Right lobe of liver (tissue), 4 donors: ENCODE measurements around the gene CMTM2.

Experiments used
- POLR2A ChIP-seq: fragments of 450-650 bp; IDR thresholded peaks from one replicate; pipeline ENCODE4 v1.6.1; 2017; ENCODE audit warnings: antibody characterized with exemption, mild to moderate bottlenecking
- TF ChIP-seq, protein P1 (sequence below), 4 donors: fragments of 200-600 bp in 3 of 4; fragments of 450-650 bp in 1 of 4; IDR thresholded peaks; one replicate each; pipeline versions ENCODE4 v1.5.1 to v1.8.0; 2016 to 2022; ENCODE audit warnings: antibody characterized with exemption in 4 of 4, mild to moderate bottlenecking in 2 of 4
- donor health status: DM: no; HTN: no; CAD: no.
- donor health status: DM: no; HTN: no; CAD: no.
- donor health status: DM: no; HTN: yes; CAD: no.

DNA sequence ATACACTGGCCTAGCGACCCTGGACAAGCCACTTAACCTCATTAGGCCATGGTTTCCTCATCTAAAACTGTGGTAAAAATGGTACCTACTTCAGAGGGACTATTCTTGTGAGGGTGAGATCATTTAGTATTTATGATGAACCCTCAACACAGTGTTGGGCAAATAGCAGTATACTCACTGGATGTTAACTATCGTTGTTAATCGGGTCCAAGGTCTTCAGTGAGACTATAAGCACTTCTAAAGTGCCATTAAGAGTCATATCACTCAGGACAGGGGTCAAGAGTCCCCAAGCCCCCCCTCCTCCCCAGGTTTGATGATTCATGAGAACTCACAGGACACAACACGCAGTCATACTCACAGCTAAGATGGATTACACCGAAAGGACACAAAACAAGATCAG, 40.4 kb upstream of the CMTM2 start:
- TF ChIP-seq POLR2A, result no peak
- TF ChIP-seq, protein P1, sequence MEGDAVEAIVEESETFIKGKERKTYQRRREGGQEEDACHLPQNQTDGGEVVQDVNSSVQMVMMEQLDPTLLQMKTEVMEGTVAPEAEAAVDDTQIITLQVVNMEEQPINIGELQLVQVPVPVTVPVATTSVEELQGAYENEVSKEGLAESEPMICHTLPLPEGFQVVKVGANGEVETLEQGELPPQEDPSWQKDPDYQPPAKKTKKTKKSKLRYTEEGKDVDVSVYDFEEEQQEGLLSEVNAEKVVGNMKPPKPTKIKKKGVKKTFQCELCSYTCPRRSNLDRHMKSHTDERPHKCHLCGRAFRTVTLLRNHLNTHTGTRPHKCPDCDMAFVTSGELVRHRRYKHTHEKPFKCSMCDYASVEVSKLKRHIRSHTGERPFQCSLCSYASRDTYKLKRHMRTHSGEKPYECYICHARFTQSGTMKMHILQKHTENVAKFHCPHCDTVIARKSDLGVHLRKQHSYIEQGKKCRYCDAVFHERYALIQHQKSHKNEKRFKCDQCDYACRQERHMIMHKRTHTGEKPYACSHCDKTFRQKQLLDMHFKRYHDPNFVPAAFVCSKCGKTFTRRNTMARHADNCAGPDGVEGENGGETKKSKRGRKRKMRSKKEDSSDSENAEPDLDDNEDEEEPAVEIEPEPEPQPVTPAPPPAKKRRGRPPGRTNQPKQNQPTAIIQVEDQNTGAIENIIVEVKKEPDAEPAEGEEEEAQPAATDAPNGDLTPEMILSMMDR (IDR thresholded peaks at IDR 0.05), result no peak
